SJSA1 (cell line): ENCODE data around the gene CHAF1A. TPM values are rescaled to one million over a fixed set of nuclear protein-coding genes. Genes with fewer than 3 reads are reported as not detected.

Source experiments
- DNase-seq, 2 experiments: peaks; one replicate each; pipeline ENCODE4 v3.0.0-alpha.2; 2015 to 2020; ENCODE audit warnings: low spot score in 2 of 2, low read depth in 1 of 2
- H3K27ac ChIP-seq: fragments of 250-450 bp; sonication (Bioruptor Pico); 2 replicates; pipeline ENCODE4 v1.5.1; 2020; ENCODE audit warnings: mild to moderate bottlenecking, moderate library complexity
- H3K27me3 ChIP-seq: fragments of 250-450 bp; sonication (Bioruptor Pico); replicated peaks from 2 replicates; pipeline ENCODE4 v1.5.1; 2020; ENCODE audit warnings: mild to moderate bottlenecking, moderate library complexity
- H3K36me3 ChIP-seq: fragments of 250-450 bp; sonication (Bioruptor Pico); 2 replicates; pipeline ENCODE4 v1.5.1; 2020; ENCODE audit warnings: mild to moderate bottlenecking
- H3K4me1 ChIP-seq: fragments of 250-450 bp; sonication (Bioruptor Pico); replicated peaks from 2 replicates; pipeline ENCODE4 v1.6.1; 2021; ENCODE audit warnings: mild to moderate bottlenecking
- H3K4me3 ChIP-seq: fragments of 250-450 bp; sonication (Bioruptor Pico); 2 replicates; pipeline ENCODE4 v1.5.1; 2020; ENCODE audit warnings: mild to moderate bottlenecking
- H3K9me3 ChIP-seq: fragments of 250-450 bp; sonication (Bioruptor Pico); replicated peaks from 2 replicates; pipeline ENCODE4 v1.5.1; 2020; ENCODE audit warnings: mild to moderate bottlenecking
- total RNA-seq: library from RNA; depleted of rRNA; stranded (reverse); fragments of >200 nt; shearing (Covaris generic); gene quantifications from 2 replicates; pipeline ENCODE4 v1.2.3, GENCODE V29; 2014; rRNA removed

CHAF1A gene, protein sequence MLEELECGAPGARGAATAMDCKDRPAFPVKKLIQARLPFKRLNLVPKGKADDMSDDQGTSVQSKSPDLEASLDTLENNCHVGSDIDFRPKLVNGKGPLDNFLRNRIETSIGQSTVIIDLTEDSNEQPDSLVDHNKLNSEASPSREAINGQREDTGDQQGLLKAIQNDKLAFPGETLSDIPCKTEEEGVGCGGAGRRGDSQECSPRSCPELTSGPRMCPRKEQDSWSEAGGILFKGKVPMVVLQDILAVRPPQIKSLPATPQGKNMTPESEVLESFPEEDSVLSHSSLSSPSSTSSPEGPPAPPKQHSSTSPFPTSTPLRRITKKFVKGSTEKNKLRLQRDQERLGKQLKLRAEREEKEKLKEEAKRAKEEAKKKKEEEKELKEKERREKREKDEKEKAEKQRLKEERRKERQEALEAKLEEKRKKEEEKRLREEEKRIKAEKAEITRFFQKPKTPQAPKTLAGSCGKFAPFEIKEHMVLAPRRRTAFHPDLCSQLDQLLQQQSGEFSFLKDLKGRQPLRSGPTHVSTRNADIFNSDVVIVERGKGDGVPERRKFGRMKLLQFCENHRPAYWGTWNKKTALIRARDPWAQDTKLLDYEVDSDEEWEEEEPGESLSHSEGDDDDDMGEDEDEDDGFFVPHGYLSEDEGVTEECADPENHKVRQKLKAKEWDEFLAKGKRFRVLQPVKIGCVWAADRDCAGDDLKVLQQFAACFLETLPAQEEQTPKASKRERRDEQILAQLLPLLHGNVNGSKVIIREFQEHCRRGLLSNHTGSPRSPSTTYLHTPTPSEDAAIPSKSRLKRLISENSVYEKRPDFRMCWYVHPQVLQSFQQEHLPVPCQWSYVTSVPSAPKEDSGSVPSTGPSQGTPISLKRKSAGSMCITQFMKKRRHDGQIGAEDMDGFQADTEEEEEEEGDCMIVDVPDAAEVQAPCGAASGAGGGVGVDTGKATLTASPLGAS
- 36.4 and 70.3 TPM in 2 replicates for total RNA-seq

GRCh38 chr19:4402171-4403004 lies at the start of gene CHAF1A:
TSS of gene CHAF1A (plus strand) at chr19:4402640. CDS start at chr19:4402763, 123 bp downstream.
- Histone ChIP-seq H3K36me3 (peaks cover 57% of the 10 kb centered on the region), H3K9me3 (no peaks in the 10 kb centered on the region), H3K4me3 (peak within 1 kb of the TSS; percentile 92), H3K27ac (peak within 1 kb of the TSS; percentile 78), H3K4me1 (peaks cover 23% of the 10 kb centered on the region), H3K27me3 (no peaks in the 10 kb centered on the region)
- DNase-seq = peak; percentile 99 to 100

DNA sequence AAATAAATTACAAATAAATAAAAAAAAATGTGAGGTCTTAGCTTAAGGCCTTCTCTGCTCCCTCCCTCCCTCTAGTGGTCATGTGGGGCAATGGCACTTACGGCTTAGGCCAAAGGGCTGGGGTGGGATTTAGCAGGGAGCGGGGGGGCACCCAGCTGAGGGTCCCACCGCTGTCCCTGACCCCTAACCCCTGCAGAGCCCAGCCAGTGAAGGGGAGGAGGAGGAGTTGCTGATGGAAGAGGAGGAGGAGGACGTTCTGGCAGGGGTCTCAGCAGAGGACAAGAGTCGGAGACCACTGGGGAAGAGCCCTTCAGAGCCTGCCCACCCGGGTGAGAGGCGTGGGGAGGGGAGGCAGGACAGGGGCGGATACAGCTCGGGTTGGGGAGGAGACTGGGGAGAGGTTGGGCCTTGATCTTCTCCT lies 49.7 kb upstream of the CHAF1A start:
- Histone ChIP-seq H3K27ac (no peak overlapping the region), H3K9me3 (no peaks in the 10 kb centered on the region), H3K36me3 (peaks cover 18% of the 10 kb centered on the region), H3K27me3 (no peaks in the 10 kb centered on the region), H3K4me3 (no peak overlapping the region), H3K4me1 (no peaks in the 10 kb centered on the region)
- peak; percentile 46 to 75 for DNase-seq

- no peak for DNase-seq
- Histone ChIP-seq H3K36me3 (peaks cover 34% of the 10 kb centered on the region), H3K27me3 (no peaks in the 10 kb centered on the region), H3K27ac (no peak overlapping the region), H3K9me3 (no peaks in the 10 kb centered on the region), H3K4me3 (no peak overlapping the region), H3K4me1 (no peaks in the 10 kb centered on the region)
Observed at GRCh38 chr19:4354282-4354681, 48.2 kb upstream of the CHAF1A start.

DNA sequence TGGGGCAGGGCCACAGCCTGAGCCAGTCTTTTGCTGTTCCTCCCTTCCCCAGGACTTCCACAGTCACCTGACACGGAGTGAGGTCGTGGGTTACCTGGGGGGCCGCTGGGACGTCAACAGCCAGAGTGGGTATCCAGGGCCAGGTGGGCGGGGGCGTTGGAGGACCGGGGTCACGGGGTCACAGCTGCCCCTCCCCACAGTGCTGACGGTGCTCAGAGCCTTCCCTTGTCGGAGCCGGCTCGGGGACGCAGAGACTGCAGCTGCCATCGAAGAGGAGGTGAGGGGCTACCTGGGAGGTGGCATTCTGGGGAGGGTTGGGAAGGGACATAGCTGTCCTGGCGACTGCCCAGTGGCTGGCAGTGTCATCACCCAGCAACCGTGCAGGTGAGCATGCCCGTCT lies 47.5 kb upstream of the CHAF1A start:
- peak in 1 of 2 experiments; percentile 37 for DNase-seq
- no peak overlapping the region for H3K27ac ChIP-seq
- no peaks in the 10 kb centered on the region for H3K9me3 ChIP-seq
- no peaks in the 10 kb centered on the region for H3K4me1 ChIP-seq
- H3K4me3 ChIP-seq = no peak overlapping the region
- H3K27me3 ChIP-seq = no peaks in the 10 kb centered on the region
- H3K36me3 ChIP-seq = peaks cover 40% of the 10 kb centered on the region

- Histone ChIP-seq H3K27me3 (no peaks in the 10 kb centered on the region), H3K36me3 (peaks cover 63% of the 10 kb centered on the region), H3K27ac (no peak overlapping the region), H3K9me3 (no peaks in the 10 kb centered on the region), H3K4me1 (no peaks in the 10 kb centered on the region), H3K4me3 (no peak overlapping the region)
- DNase-seq = peak in 1 of 2 experiments; percentile 45
Observed at GRCh38 chr19:4357095-4357797, 45.2 kb upstream of the CHAF1A start.

GRCh38 chr19:4357921-4358326 lies 44.5 kb upstream of the CHAF1A start:
- no peaks in the 10 kb centered on the region for H3K27me3 ChIP-seq
- DNase-seq = peak in 1 of 2 experiments; percentile 41
- no peak overlapping the region for H3K27ac ChIP-seq
- H3K9me3 ChIP-seq = no peaks in the 10 kb centered on the region
- no peak overlapping the region for H3K4me3 ChIP-seq
- no peaks in the 10 kb centered on the region for H3K4me1 ChIP-seq
- peaks cover 67% of the 10 kb centered on the region for H3K36me3 ChIP-seq

GRCh38 chr19:4358709-4359626 lies 43.5 kb upstream of the CHAF1A start:
- H3K36me3 ChIP-seq = peaks cover 78% of the 10 kb centered on the region
- no peaks in the 10 kb centered on the region for H3K27me3 ChIP-seq
- DNase-seq = no peak
- H3K9me3 ChIP-seq = no peaks in the 10 kb centered on the region
- no peak overlapping the region for H3K27ac ChIP-seq
- no peak overlapping the region for H3K4me3 ChIP-seq
- H3K4me1 ChIP-seq = no peaks in the 10 kb centered on the region

GRCh38 chr19:4359627-4360000 lies 42.8 kb upstream of the CHAF1A start:
- H3K4me3 ChIP-seq = no peak overlapping the region
- H3K4me1 ChIP-seq = no peaks in the 10 kb centered on the region
- DNase-seq = peak in 1 of 2 experiments; percentile 48
- H3K27me3 ChIP-seq = no peaks in the 10 kb centered on the region
- H3K9me3 ChIP-seq = no peaks in the 10 kb centered on the region
- peaks cover 80% of the 10 kb centered on the region for H3K36me3 ChIP-seq
- H3K27ac ChIP-seq = no peak overlapping the region

DNA sequence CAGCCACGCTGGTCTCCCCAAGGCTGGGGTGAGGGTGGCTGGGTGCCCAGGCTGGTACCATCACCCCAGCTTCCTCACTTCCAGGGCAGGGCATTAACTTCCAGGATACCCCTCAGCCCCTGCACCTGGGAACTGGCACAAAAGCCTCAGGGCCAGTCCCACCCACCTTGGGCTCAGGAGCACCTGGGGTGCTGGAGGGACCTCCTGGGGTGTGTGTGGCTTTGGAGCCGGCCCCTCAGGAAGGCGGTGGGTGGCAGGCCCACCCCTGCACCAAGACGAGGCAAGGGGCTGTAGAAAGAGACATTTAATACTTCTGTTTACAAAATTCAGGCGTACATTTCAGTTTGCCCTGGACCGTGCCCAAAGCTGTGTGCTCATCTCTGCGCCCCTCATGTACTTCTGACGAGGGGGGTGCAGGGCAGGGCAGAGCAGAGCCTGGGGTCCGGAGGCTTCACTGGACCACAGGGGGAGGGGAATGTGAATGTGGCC lies 42.3 kb upstream of the CHAF1A start:
- Histone ChIP-seq H3K27me3 (no peaks in the 10 kb centered on the region), H3K36me3 (peaks cover 84% of the 10 kb centered on the region), H3K9me3 (no peaks in the 10 kb centered on the region)

GRCh38 chr19:4360641-4361151 lies 41.7 kb upstream of the CHAF1A start:
- Histone ChIP-seq H3K9me3 (no peaks in the 10 kb centered on the region), H3K27ac (no peak overlapping the region), H3K4me1 (no peaks in the 10 kb centered on the region), H3K27me3 (no peaks in the 10 kb centered on the region), H3K4me3 (no peak overlapping the region), H3K36me3 (peaks cover 90% of the 10 kb centered on the region)
- peak in 1 of 2 experiments; percentile 40 for DNase-seq

More for the DNA sequence above, 42.3 kb upstream of the CHAF1A start:
- Histone ChIP-seq H3K27ac (no peak overlapping the region), H3K4me1 (no peaks in the 10 kb centered on the region), H3K4me3 (no peak overlapping the region)
- DNase-seq = no peak

- H3K4me3 ChIP-seq = no peak overlapping the region
- H3K9me3 ChIP-seq = no peaks in the 10 kb centered on the region
- H3K27me3 ChIP-seq = no peaks in the 10 kb centered on the region
- H3K27ac ChIP-seq = no peak overlapping the region
- DNase-seq = peak in 1 of 2 experiments; percentile 45
- peaks cover 92% of the 10 kb centered on the region for H3K36me3 ChIP-seq
- no peaks in the 10 kb centered on the region for H3K4me1 ChIP-seq
Observed at GRCh38 chr19:4361152-4362046, 41.0 kb upstream of the CHAF1A start.
